Prostate gland (tissue), 2 donors: ENCODE results near the gene PSD.
A peak's percentile ranks its signal among the peaks of the same experiment; 100 is the strongest.

Experiments
- CTCF ChIP-seq, 4 experiments: fragments of 200-600 bp in 2 of 4; fragments of 450-650 bp in 2 of 4; sonication (generic) in 2 of 4; IDR thresholded peaks; 1 replicate in 3 of 4; 2 replicates in 1 of 4; pipeline ENCODE4 v1.5.1; 2016 to 2019; ENCODE audit warnings: antibody characterized with exemption in 4 of 4, mild to moderate bottlenecking in 2 of 4, moderate library complexity in 2 of 4
- POLR2A ChIP-seq: fragments of 450-650 bp; IDR thresholded peaks from one replicate; pipeline ENCODE4 v1.6.1; 2016; ENCODE audit warnings: antibody characterized with exemption, mild to moderate bottlenecking

GRCh38 chr10:102394079-102394800 lies 24.3 kb downstream of the PSD start:
- peak; percentile 85 for TF ChIP-seq POLR2A
- TF ChIP-seq CTCF (IDR thresholded peaks at IDR 0.05) = peak in 3 of 4 experiments; percentile 95 to 98 (median 98)
